Suprapubic skin (tissue), 4 donors: ENCODE results near the gene VEPH1.

Source experiments
- CTCF ChIP-seq, 2 donors: fragments of 200-600 bp in 1 of 2; fragments of 450-650 bp in 1 of 2; sonication (generic) in 1 of 2; IDR thresholded peaks; one replicate each; pipeline ENCODE4 v1.5.1; 2016 to 2019; ENCODE audit warnings: antibody characterized with exemption in 2 of 2, mild to moderate bottlenecking in 1 of 2, moderate library complexity in 1 of 2
- EP300 ChIP-seq: sonication (generic); formaldehyde crosslinking; IDR thresholded peaks from one replicate; pipeline ENCODE4 v1.6.1; 2017; ENCODE audit warnings: antibody characterized with exemption
- POLR2AphosphoS5 ChIP-seq, 3 donors: sonication (generic); formaldehyde crosslinking; IDR thresholded peaks; one replicate each; pipeline ENCODE4 v1.6.1; 2017; ENCODE audit warnings: antibody characterized with exemption in 3 of 3

GRCh38 chr3:157436583-157437291, 66.5 kb downstream of the VEPH1 start, which contains the start of gene PTX3:
- TF ChIP-seq EP300 = no peak
- no peak for TF ChIP-seq POLR2AphosphoS5 (IDR thresholded peaks at IDR 0.05)
- TF ChIP-seq CTCF (IDR thresholded peaks at IDR 0.05) = no peak
